Inferior parietal cortex (tissue), 1 donor: ENCODE measurements around the gene NME1.

Experiments
- DNase-seq: peaks from one replicate; pipeline ENCODE4 v3.0.0-alpha.2; 2016; ENCODE audit errors: extremely low spot score

The NME1 gene

DNA sequence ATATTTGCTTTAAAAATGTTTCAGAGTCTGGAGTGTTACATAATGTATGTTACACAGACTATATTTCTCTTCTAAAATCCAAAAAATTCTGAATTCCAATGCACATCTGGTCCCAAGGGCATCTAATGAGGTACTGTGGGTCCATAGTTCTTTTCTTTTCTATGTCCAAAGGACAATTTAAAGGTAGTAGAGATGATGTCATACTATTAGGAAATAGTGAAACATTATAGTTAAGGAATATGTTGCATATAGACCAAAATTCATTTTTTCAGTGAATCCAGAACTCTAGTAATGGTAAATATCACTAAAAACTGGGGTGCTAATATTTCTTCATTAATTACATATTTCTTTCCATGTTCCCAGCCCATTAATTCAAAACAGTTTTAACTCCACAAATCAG lies 35.8 kb downstream of the NME1 start:
- DNase-seq = no peak

DNA sequence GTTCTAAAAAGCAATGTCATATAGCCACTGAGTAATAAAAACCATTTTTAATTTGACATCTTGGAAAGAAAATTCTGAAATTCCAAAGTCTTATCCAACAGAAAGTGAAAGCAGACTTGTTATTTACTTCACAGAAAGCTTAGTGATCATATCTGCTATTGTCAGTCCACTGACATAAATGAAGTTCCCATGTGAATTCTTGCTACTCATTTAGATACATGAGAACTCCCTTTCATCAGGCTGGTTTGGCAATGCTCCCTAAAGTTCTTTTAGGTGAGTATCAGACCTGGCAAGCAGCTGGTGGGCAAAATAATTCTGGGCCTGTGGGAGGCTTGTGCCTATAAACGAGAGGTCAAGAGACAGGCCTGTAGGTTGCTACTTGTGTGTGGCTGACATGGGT lies 36.3 kb downstream of the NME1 start:
- DNase-seq = no peak

DNA sequence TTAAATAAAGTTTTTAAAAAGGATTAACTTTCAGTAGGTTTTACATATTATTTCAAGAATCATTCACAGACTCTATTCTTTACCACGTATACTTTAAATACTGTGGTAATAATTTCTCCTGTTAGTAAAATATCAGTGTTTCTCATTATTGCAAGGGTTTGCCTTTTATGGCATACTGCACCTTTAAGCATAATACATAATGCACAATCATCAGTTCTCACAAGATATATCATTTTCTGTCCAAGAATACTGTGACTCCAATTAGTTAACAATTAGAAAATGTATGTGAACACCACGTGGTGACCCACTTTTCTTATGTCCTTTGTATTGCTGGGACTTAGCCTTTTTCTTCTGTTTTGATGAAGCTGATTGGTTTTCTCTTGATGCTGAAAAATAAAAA lies 38.5 kb downstream of the NME1 start:
- no peak for DNase-seq

DNA sequence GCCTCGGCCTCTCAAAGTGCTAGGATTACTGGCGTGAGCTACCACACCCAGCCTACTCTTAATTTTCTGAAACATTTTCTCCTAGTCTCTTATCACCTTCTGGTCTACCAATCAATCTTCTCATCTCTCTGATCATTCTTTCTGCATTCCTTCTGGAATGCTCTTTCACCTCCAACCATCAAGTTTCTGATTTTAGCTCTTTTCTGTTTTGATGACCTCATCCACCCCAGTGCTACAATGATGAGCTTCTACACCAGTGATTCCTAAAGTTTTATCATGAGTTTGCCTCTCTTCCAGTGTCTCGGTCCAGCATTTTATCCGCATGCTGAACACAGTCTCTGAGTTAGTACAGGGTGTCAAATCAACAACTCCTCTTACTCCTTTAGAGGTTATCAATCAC lies 44.4 kb downstream of the NME1 start:
- no peak for DNase-seq

DNA sequence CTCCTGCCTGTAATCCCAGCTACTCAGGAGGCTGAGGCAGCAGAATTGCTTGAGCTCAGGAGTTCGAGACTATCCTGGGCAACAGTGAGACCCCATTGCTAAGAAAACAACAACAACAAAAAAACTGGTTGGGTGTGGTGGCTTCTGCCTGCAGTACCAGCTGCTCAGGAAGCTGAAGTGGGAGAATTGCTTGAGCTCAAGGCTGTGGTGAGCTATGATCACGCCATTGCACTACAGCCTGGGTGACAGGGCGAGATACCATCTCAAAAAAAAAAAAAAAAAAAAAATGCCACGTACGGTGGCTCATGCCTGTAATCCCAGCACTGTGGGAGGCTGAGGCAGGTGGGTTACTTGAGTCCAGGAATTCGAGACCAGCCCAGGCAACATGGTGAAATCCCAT lies 46.9 kb downstream of the NME1 start:
- DNase-seq = no peak

DNA sequence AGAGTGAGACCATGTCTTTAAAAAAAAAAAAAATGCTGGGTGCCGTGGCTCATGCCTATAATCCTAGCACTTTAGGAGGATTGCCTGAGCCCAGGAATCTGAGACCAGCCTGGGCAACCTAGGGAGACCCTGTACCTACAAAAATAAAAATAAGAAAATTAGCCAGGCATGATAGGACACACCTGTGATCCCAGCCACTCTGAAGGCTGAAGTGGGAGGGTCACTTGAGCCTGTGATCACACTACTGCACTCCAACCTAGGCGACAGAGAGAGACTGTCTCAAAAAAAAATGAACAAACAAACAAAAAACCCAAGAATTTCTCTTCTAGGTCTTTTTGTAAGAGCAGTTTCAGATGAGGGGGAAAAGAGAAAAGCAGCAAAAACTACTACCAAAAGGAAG lies 47.5 kb downstream of the NME1 start:
- DNase-seq = no peak

DNA sequence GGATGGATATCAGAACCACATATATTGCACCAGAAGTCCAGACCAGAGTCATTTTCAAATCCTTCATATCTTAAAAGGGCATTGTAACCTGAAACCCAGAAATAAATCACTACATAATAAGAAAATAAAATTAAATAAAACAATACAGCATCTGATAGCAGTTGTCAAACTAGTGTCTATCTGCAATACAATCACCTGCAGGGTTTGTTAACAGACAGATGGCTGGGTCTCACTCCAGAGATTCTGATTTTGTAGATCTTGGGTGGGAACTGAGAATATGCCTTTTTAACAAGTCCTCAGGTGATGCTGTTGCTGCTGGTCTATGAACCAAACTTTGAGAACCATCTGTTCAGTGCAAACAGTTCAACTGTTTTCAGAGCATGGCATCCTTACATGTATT lies 50.5 kb downstream of the NME1 start:
- no peak for DNase-seq
